GM21367 (cell line): ENCODE measurements around the gene KLF13.

Experiments
- ATAC-seq: cut with Tn5 transposase; IDR thresholded peaks from one replicate; pipeline ENCODE4 v1.9.1; 2021; ENCODE audit not compliant: unreplicated experiment

KLF13 gene

GRCh38 chr15:31298707-31299172, 27.9 kb upstream of the KLF13 start:
- no peak for ATAC-seq

GRCh38 chr15:31300208-31300661, 26.4 kb upstream of the KLF13 start:
- ATAC-seq: no peak

- ATAC-seq: no peak
Measured at GRCh38 chr15:31300981-31301672, 25.5 kb upstream of the KLF13 start.

- ATAC-seq: no peak
Measured at GRCh38 chr15:31301673-31301990, 25.0 kb upstream of the KLF13 start.

- no peak for ATAC-seq
Measured at GRCh38 chr15:31302029-31302657, 24.5 kb upstream of the KLF13 start.

- no peak for ATAC-seq
Measured at GRCh38 chr15:31302778-31303725, 23.6 kb upstream of the KLF13 start.

- ATAC-seq: no peak
Measured at GRCh38 chr15:31303726-31304648, 22.6 kb upstream of the KLF13 start.

GRCh38 chr15:31304751-31305365, 21.8 kb upstream of the KLF13 start:
- no peak for ATAC-seq

GRCh38 chr15:31305375-31305774, 21.3 kb upstream of the KLF13 start:
- no peak for ATAC-seq

GRCh38 chr15:31305796-31306425, 20.7 kb upstream of the KLF13 start:
- ATAC-seq: no peak

GRCh38 chr15:31306426-31307269, 20.0 kb upstream of the KLF13 start:
- ATAC-seq: no peak

- no peak for ATAC-seq
Measured at GRCh38 chr15:31307270-31308184, 19.1 kb upstream of the KLF13 start.

GRCh38 chr15:31308185-31308639, 18.4 kb upstream of the KLF13 start:
- ATAC-seq: no peak

- ATAC-seq: no peak
Measured at GRCh38 chr15:31309893-31310606, 16.6 kb upstream of the KLF13 start.

GRCh38 chr15:31311735-31312619, 14.7 kb upstream of the KLF13 start:
- no peak for ATAC-seq

GRCh38 chr15:31313223-31313622, 13.4 kb upstream of the KLF13 start:
- no peak for ATAC-seq
